SU-DHL-6 (cell line): ENCODE results near the gene SLC35F1.

ENCODE experiments used
- H2AFZ ChIP-seq: fragments of 200-600 bp; sonication (generic); 2 replicates; pipeline ENCODE4 v1.6.1; 2014; ENCODE audit warnings: low read depth, mild to moderate bottlenecking, moderate library complexity, mixed read lengths, antibody characterized with exemption, low read length; ENCODE audit not compliant: severe bottlenecking
- H3F3A ChIP-seq: fragments of 200-600 bp; shearing (Covaris generic); 2 replicates; pipeline ENCODE4 v1.6.0; 2016; ENCODE audit warnings: antibody characterized with exemption, mild to moderate bottlenecking; ENCODE audit not compliant: insufficient read depth
- H3K27ac ChIP-seq: fragments of 200-600 bp; sonication (generic); 2 replicates; pipeline ENCODE4 v1.5.1; 2016; ENCODE audit warnings: low read depth, mild to moderate bottlenecking, low read length, moderate library complexity, mixed read lengths
- H3K27me3 ChIP-seq: fragments of 200-600 bp; sonication (generic), shearing (Covaris generic); 2 replicates; pipeline ENCODE4 v1.6.0; 2014; ENCODE audit warnings: mild to moderate bottlenecking, low read length
- H3K36me3 ChIP-seq: fragments of 200-600 bp; sonication (generic); 2 replicates; pipeline ENCODE4 v1.6.1; 2014; ENCODE audit warnings: mild to moderate bottlenecking, low read length, mixed read lengths
- H3K4me2 ChIP-seq: fragments of 300-600, 200-600 bp; shearing (Covaris generic), sonication (generic); 2 replicates; pipeline ENCODE4 v1.6.0; 2014; ENCODE audit warnings: low read length, low read depth, mild to moderate bottlenecking; ENCODE audit not compliant: poor library complexity, severe bottlenecking
- H3K4me3 ChIP-seq: fragments of 200-600 bp; sonication (generic); 2 replicates; pipeline ENCODE4 v1.5.1; 2014; ENCODE audit warnings: antibody characterized with exemption, low read length, mild to moderate bottlenecking, mixed read lengths; ENCODE audit not compliant: insufficient read depth, poor library complexity, severe bottlenecking
- H3K79me2 ChIP-seq: fragments of 200-600 bp; sonication (generic); 2 replicates; pipeline ENCODE4 v1.6.1; 2014; ENCODE audit warnings: mild to moderate bottlenecking, low read length, moderate library complexity; ENCODE audit not compliant: insufficient read depth
- H3K9ac ChIP-seq: fragments of 200-600 bp; sonication (generic); 2 replicates; pipeline ENCODE4 v1.7.0; 2014; ENCODE audit warnings: mild to moderate bottlenecking, low read length
- H3K9me2 ChIP-seq: fragments of 200-600 bp; sonication (generic); replicated peaks from 2 replicates; pipeline ENCODE4 v1.6.1; 2014; ENCODE audit warnings: low read length; ENCODE audit not compliant: insufficient read depth
- H3K9me3 ChIP-seq: fragments of 200-600 bp; sonication (generic); 2 replicates; pipeline ENCODE4 v1.6.1; 2014; ENCODE audit warnings: low read length, mixed read lengths; ENCODE audit not compliant: insufficient read depth
- H4K20me1 ChIP-seq: fragments of 200-600 bp; sonication (generic); 2 replicates; pipeline ENCODE4 v1.6.1; 2014; ENCODE audit warnings: low read depth, mild to moderate bottlenecking, antibody characterized with exemption, low read length, moderate library complexity, mixed read lengths
- EZH2phosphoT487 ChIP-seq: fragments of 200-600 bp; sonication (generic), shearing (Covaris generic); conservative IDR thresholded peaks from 2 replicates; pipeline ENCODE4 v1.6.1; 2018; ENCODE audit warnings: mild to moderate bottlenecking, antibody characterized with exemption, low read length, moderate library complexity, mixed read lengths
- TF ChIP-seq, protein P1 (sequence below): fragments of 200-600 bp; sonication (generic); IDR thresholded peaks from one replicate; pipeline ENCODE4 v1.5.1; 2017; ENCODE audit warnings: antibody characterized with exemption, mild to moderate bottlenecking, low read length, moderate library complexity; ENCODE audit not compliant: insufficient read depth, poor library complexity, severe bottlenecking

Gene SLC35F1

GRCh38 chr6:118086159-118086558 is 179.1 kb downstream of the SLC35F1 start:
- Histone ChIP-seq H3K4me2 (no peak overlapping the region), H3F3A (no peaks in the 10 kb centered on the region), H3K9me2 (no peaks in the 10 kb centered on the region), H3K4me3 (no peak overlapping the region), H3K27me3 (no peaks in the 10 kb centered on the region), H3K9me3 (no peaks in the 10 kb centered on the region), H3K27ac (no peak overlapping the region), H3K79me2 (no peaks in the 10 kb centered on the region), H4K20me1 (no peaks in the 10 kb centered on the region), H3K36me3 (no peaks in the 10 kb centered on the region), H2AFZ (no peak overlapping the region), H3K9ac (no peak overlapping the region)
- TF ChIP-seq, protein P1, sequence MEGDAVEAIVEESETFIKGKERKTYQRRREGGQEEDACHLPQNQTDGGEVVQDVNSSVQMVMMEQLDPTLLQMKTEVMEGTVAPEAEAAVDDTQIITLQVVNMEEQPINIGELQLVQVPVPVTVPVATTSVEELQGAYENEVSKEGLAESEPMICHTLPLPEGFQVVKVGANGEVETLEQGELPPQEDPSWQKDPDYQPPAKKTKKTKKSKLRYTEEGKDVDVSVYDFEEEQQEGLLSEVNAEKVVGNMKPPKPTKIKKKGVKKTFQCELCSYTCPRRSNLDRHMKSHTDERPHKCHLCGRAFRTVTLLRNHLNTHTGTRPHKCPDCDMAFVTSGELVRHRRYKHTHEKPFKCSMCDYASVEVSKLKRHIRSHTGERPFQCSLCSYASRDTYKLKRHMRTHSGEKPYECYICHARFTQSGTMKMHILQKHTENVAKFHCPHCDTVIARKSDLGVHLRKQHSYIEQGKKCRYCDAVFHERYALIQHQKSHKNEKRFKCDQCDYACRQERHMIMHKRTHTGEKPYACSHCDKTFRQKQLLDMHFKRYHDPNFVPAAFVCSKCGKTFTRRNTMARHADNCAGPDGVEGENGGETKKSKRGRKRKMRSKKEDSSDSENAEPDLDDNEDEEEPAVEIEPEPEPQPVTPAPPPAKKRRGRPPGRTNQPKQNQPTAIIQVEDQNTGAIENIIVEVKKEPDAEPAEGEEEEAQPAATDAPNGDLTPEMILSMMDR, result no peak
- TF ChIP-seq EZH2phosphoT487, result no peak

GRCh38 chr6:118092086-118092485 is 185.0 kb downstream of the SLC35F1 start:
- no peaks in the 10 kb centered on the region for H4K20me1 ChIP-seq
- no peaks in the 10 kb centered on the region for H3K79me2 ChIP-seq
- no peak overlapping the region for H3K4me3 ChIP-seq
- H3K27me3 ChIP-seq, result no peaks in the 10 kb centered on the region
- no peaks in the 10 kb centered on the region for H3K9me2 ChIP-seq
- no peaks in the 10 kb centered on the region for H3K9me3 ChIP-seq
- no peak overlapping the region for H3K27ac ChIP-seq
- H3F3A ChIP-seq, result no peaks in the 10 kb centered on the region
- H3K9ac ChIP-seq, result no peak overlapping the region
- no peaks in the 10 kb centered on the region for H3K36me3 ChIP-seq
- no peak overlapping the region for H3K4me2 ChIP-seq
- no peak for TF ChIP-seq EZH2phosphoT487
- TF ChIP-seq, protein P1, result no peak
- no peak overlapping the region for H2AFZ ChIP-seq

DNA sequence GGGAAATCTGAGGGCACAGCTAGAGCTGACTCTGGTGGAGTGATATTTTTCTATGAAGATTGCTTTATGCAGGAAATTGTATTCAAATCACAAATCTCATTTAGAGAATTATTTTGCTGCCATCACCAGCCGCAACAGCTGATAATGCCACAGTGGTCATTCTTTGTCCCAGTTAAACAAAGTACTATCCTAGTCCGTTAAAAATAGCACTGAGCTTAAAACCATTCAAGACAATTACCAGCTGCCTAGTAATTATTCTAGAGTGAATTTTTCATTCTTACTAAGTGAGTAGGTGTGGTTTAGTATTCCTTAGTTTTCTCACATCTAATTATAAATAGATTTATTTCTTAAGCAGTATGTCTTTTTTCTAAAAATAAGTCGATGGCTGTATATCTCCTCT is 190.5 kb downstream of the SLC35F1 start:
- Histone ChIP-seq H3K4me3 (no peak overlapping the region), H3K36me3 (no peaks in the 10 kb centered on the region), H3K9ac (no peak overlapping the region), H2AFZ (no peak overlapping the region), H3K9me3 (no peaks in the 10 kb centered on the region), H3K79me2 (no peaks in the 10 kb centered on the region), H3K4me2 (no peak overlapping the region), H3F3A (no peaks in the 10 kb centered on the region), H4K20me1 (no peaks in the 10 kb centered on the region), H3K27me3 (no peaks in the 10 kb centered on the region), H3K27ac (no peak overlapping the region), H3K9me2 (no peaks in the 10 kb centered on the region)
- TF ChIP-seq, protein P1, result no peak
- TF ChIP-seq EZH2phosphoT487, result no peak

GRCh38 chr6:118100717-118101116 is 193.7 kb downstream of the SLC35F1 start:
- no peak overlapping the region for H3K4me2 ChIP-seq
- TF ChIP-seq, protein P1, result no peak
- TF ChIP-seq EZH2phosphoT487, result no peak

More at GRCh38 chr6:118100717-118101116, 193.7 kb downstream of the SLC35F1 start:
- Histone ChIP-seq H3K9me3 (no peaks in the 10 kb centered on the region), H3K79me2 (no peaks in the 10 kb centered on the region), H3K9ac (no peak overlapping the region), H2AFZ (no peak overlapping the region), H3K27me3 (no peaks in the 10 kb centered on the region), H3F3A (no peaks in the 10 kb centered on the region), H3K36me3 (no peaks in the 10 kb centered on the region), H3K4me3 (no peak overlapping the region), H3K9me2 (no peaks in the 10 kb centered on the region), H3K27ac (no peak overlapping the region), H4K20me1 (no peaks in the 10 kb centered on the region)
